Sigmoid colon (tissue), 7 donors: Measurements from ENCODE around the gene BRSK1. TPM values are rescaled to one million over a fixed set of nuclear protein-coding genes. Genes with fewer than 3 reads are reported as not detected.
"Not testable (repeated sequence)": the region's sequence is repeated elsewhere in the genome, so short reads cannot be mapped to it uniquely, and the experiment has no call there.

Experiments used
- DNase-seq: peaks from one replicate; pipeline ENCODE4 v3.0.0-alpha.2; 2019
- H3K27ac ChIP-seq, 4 donors: fragments of 200-600 bp; sonication (generic); one replicate each; pipeline ENCODE4 v1.5.1; 2016 to 2019; ENCODE audit warnings: mild to moderate bottlenecking in 1 of 4
- H3K27me3 ChIP-seq, 3 donors: fragments of 200-600 bp; sonication (generic); one replicate each; pipeline ENCODE4 v1.5.1; 2019; ENCODE audit warnings: mild to moderate bottlenecking in 1 of 3
- H3K36me3 ChIP-seq, 4 donors: fragments of 200-600 bp; sonication (generic); one replicate each; pipeline ENCODE4 v1.5.1; 2016 to 2019
- H3K4me1 ChIP-seq, 4 donors: fragments of 200-600 bp; sonication (generic); one replicate each; pipeline ENCODE4 v1.5.1; 2017 to 2019
- H3K4me3 ChIP-seq, 4 donors: fragments of 200-600 bp; sonication (generic); one replicate each; pipeline ENCODE4 v1.5.1; 2017 to 2019; ENCODE audit warnings: mild to moderate bottlenecking in 2 of 4, moderate library complexity in 1 of 4
- H3K9me3 ChIP-seq, 4 donors: fragments of 200-600 bp in 3 of 4; sonication (generic) in 3 of 4; one replicate each; pipeline versions ENCODE4 v1.5.1 to v1.6.1; 2013 to 2019
- CTCF ChIP-seq, 4 experiments: fragments of 450-650 bp in 3 of 4; fragments of 200-600 bp in 1 of 4; IDR thresholded peaks; one replicate each; pipeline ENCODE4 v1.5.1; 2016 to 2019; ENCODE audit warnings: antibody characterized with exemption in 4 of 4, mild to moderate bottlenecking in 3 of 4, moderate library complexity in 2 of 4
- EP300 ChIP-seq, 4 donors: sonication (generic); formaldehyde crosslinking; IDR thresholded peaks; one replicate each; pipeline ENCODE4 v1.6.1; 2017; ENCODE audit warnings: antibody characterized with exemption in 4 of 4
- POLR2A ChIP-seq, 2 donors: fragments of 450-650 bp; IDR thresholded peaks; one replicate each; pipeline ENCODE4 v1.6.1; 2016; ENCODE audit warnings: antibody characterized with exemption in 2 of 2, mild to moderate bottlenecking in 2 of 2, moderate library complexity in 2 of 2
- POLR2AphosphoS5 ChIP-seq, 4 donors: sonication (generic); formaldehyde crosslinking; IDR thresholded peaks; one replicate each; pipeline ENCODE4 v1.6.1; 2017; ENCODE audit warnings: antibody characterized with exemption in 4 of 4
- WGBS, 2 donors: extraction: QIAGEN DNeasy Blood & Tissue Kit; methylation state at CpG; one replicate each; pipeline ENCODE4 v1.1.7; 2013; 5-methylcytosine and 5-hydroxymethylcytosine counted together
- intact Hi-C: fragments of 100-400 bp; cut with DNase I; formaldehyde crosslinking; loops from one replicate; pipeline ENCODE4 v1.15.1; 2023
- polyA plus RNA-seq, 3 donors: library from polyadenylated mRNA; stranded (reverse); fragments of 200-250 nt; gene quantifications; one replicate each; pipeline ENCODE4 v1.2.3, GENCODE V29; 2013
- total RNA-seq, 4 donors: library from RNA; depleted of rRNA; stranded (reverse); fragments of >200 nt; gene quantifications; one replicate each; pipeline ENCODE4 v1.1.0, GENCODE V29; 2016
- donor health status: healthy with polysubstance abuse.
- donor health status: Bipolar disorder and iron deficiency.
- donor health status: healthy.

BRSK1 gene
- total and polyA plus RNA-seq, 7 donors = 2.9 to 20.6 (median 6.0) TPM; not detected in 1

- no peak for DNase-seq
- intact Hi-C loops = no loop called here
- WGBS, 2 donors = 67 to 86% methylated on average over 6 of the region's 6 CpGs
- H3K4me3 ChIP-seq = peak overlapping the region in 1 of 4 donors; percentile 27
- peaks cover 0 to 5% (median 0%) of the 10 kb centered on the region in 4 donors for H3K4me1 ChIP-seq
- H3K27me3 ChIP-seq = peaks cover 0 to 10% (median 4%) of the 10 kb centered on the region in 3 donors
- H3K36me3 ChIP-seq = no peaks in the 10 kb centered on the region
- H3K27ac ChIP-seq = peak overlapping the region in 1 of 4 donors; percentile 48
- H3K9me3 ChIP-seq = no peaks in the 10 kb centered on the region
- TF ChIP-seq EP300 (IDR thresholded peaks at IDR 0.05) (no peak), CTCF (IDR thresholded peaks at IDR 0.05) (no peak), POLR2A (IDR thresholded peaks at IDR 0.05) (no peak), POLR2AphosphoS5 (IDR thresholded peaks at IDR 0.05) (no peak)
Observed at GRCh38 chr19:55324662-55325061, 40.9 kb downstream of the BRSK1 start.

GRCh38 chr19:55325172-55325571 lies 41.4 kb downstream of the BRSK1 start, which contains the start of gene TMEM150B:
Gene TMEM150B, minus strand, starts transcription at chr19:55325341. Its CDS starts 4,305 bp downstream, at chr19:55321036.
- 67 to 83% methylated on average over 14 of the region's 14 CpGs for WGBS, 2 donors
- peak within 1 kb of the TSS in 2 of 4 donors; percentile 27 to 48 for H3K27ac ChIP-seq
- H3K4me1 ChIP-seq = peaks cover 0 to 2% (median 0%) of the 10 kb centered on the region in 4 donors
- peaks cover 0 to 5% (median 0%) of the 10 kb centered on the region in 3 donors for H3K27me3 ChIP-seq
- TF ChIP-seq EP300 (IDR thresholded peaks at IDR 0.05) (no peak), POLR2A (IDR thresholded peaks at IDR 0.05) (no peak), POLR2AphosphoS5 (IDR thresholded peaks at IDR 0.05) (peak in 1 of 4 donors; percentile 24), CTCF (IDR thresholded peaks at IDR 0.05) (no peak)
- H3K4me3 ChIP-seq = peak within 1 kb of the TSS in 1 of 4 donors; percentile 27
- intact Hi-C loops = no loop called here
- DNase-seq = no peak
- H3K9me3 ChIP-seq = no peaks in the 10 kb centered on the region
- H3K36me3 ChIP-seq = no peaks in the 10 kb centered on the region

GRCh38 chr19:55328774-55329318 lies 45.0 kb downstream of the BRSK1 start:
- H3K27me3 ChIP-seq, H3K36me3 ChIP-seq, H3K4me1 ChIP-seq, H3K27ac ChIP-seq, H3K4me3 ChIP-seq, H3K9me3 ChIP-seq, DNase-seq, intact Hi-C loops: not testable (repeated sequence)
- 49 to 80% methylated on average over 4 of the region's 4 CpGs for WGBS, 2 donors

GRCh38 chr19:55329791-55330190 lies 46.0 kb downstream of the BRSK1 start:
- H3K36me3 ChIP-seq, H3K9me3 ChIP-seq, DNase-seq, H3K27ac ChIP-seq, H3K4me3 ChIP-seq, H3K4me1 ChIP-seq, H3K27me3 ChIP-seq, intact Hi-C loops: not testable (repeated sequence)
- WGBS, 2 donors = 90 to 92% methylated on average over 6 of the region's 6 CpGs

GRCh38 chr19:55333870-55334269 lies 50.1 kb downstream of the BRSK1 start:
- Histone ChIP-seq H3K27ac (no peak overlapping the region), H3K4me1 (peaks cover 0 to 7% (median 5%) of the 10 kb centered on the region in 4 donors), H3K9me3 (no peaks in the 10 kb centered on the region), H3K27me3 (peaks cover 0 to 15% (median 0%) of the 10 kb centered on the region in 3 donors), H3K4me3 (no peak overlapping the region), H3K36me3 (no peaks in the 10 kb centered on the region)
- 14 to 65% methylated on average over 11 of the region's 11 CpGs for WGBS, 2 donors
- no peak for TF ChIP-seq EP300 (IDR thresholded peaks at IDR 0.05)
- TF ChIP-seq CTCF (IDR thresholded peaks at IDR 0.05) = no peak
- TF ChIP-seq POLR2A (IDR thresholded peaks at IDR 0.05) = no peak
- TF ChIP-seq POLR2AphosphoS5 (IDR thresholded peaks at IDR 0.05) = no peak
- intact Hi-C loops = no loop called here
- DNase-seq = no peak

- no peak for DNase-seq
- H3K4me1 ChIP-seq = peaks cover 0 to 18% (median 15%) of the 10 kb centered on the region in 4 donors
- no peaks in the 10 kb centered on the region for H3K36me3 ChIP-seq
- H3K27me3 ChIP-seq = peaks cover 0 to 15% (median 0%) of the 10 kb centered on the region in 3 donors
- whole genome bisulfite sequencing, 2 donors = 83 to 90% methylated on average over 7 of the region's 7 CpGs
- no peak overlapping the region for H3K4me3 ChIP-seq
- no peak overlapping the region for H3K27ac ChIP-seq
- H3K9me3 ChIP-seq = no peaks in the 10 kb centered on the region
- intact Hi-C loops = no loop called here
- TF ChIP-seq EP300 (IDR thresholded peaks at IDR 0.05) (no peak), POLR2AphosphoS5 (IDR thresholded peaks at IDR 0.05) (no peak), CTCF (IDR thresholded peaks at IDR 0.05) (no peak), POLR2A (IDR thresholded peaks at IDR 0.05) (no peak)
Observed at GRCh38 chr19:55336101-55336500, 52.3 kb downstream of the BRSK1 start.
